22Rv1 (cell line): ENCODE measurements around the gene IL19.

ENCODE experiments used
- ZFX ChIP-seq: fragments of 450-650 bp; IDR thresholded peaks from 2 replicates; pipeline ENCODE4 v1.6.1; 2017; ENCODE audit warnings: antibody characterized with exemption, borderline replicate concordance
- TF ChIP-seq, protein P1 (sequence below): fragments of 450-650 bp; IDR thresholded peaks from 2 replicates; pipeline ENCODE4 v1.5.1; 2017; ENCODE audit warnings: mild to moderate bottlenecking

DNA sequence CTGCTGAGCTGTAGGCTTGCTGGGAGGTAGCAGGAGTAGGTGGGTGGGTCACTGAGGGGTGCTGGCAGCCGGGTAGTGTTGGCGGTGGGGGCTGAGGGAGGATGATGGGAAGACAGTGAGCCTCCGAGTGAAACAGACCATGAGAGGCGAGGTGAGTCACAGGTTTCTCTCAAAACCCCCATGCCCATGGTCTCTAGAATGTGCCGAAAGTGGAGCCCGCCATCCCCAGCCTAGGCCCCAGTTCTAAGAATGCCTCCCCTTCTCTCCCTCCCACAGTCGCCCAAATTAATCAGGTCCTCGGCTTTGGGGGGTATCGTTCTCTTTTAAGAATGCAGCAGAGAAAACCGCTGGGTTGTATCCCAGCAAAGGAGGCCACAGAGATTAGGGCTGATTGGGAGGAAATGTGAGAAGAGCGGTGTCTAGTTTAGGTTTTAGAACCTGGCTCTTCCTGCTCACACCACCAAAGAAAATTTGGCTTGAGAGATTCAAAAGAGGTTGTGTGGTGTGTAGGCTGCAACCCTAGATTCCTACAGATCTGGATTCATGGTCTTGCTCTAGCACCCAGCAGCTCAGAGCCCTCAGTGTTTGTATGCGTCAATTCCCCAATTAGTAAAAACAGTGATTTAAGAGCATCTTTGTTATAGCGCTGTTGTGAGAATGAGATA is 27.7 kb upstream of the IL19 start:
- TF ChIP-seq, protein P1, sequence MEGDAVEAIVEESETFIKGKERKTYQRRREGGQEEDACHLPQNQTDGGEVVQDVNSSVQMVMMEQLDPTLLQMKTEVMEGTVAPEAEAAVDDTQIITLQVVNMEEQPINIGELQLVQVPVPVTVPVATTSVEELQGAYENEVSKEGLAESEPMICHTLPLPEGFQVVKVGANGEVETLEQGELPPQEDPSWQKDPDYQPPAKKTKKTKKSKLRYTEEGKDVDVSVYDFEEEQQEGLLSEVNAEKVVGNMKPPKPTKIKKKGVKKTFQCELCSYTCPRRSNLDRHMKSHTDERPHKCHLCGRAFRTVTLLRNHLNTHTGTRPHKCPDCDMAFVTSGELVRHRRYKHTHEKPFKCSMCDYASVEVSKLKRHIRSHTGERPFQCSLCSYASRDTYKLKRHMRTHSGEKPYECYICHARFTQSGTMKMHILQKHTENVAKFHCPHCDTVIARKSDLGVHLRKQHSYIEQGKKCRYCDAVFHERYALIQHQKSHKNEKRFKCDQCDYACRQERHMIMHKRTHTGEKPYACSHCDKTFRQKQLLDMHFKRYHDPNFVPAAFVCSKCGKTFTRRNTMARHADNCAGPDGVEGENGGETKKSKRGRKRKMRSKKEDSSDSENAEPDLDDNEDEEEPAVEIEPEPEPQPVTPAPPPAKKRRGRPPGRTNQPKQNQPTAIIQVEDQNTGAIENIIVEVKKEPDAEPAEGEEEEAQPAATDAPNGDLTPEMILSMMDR: no peak
- no peak for TF ChIP-seq ZFX
